B cell (primary cell): ENCODE measurements around the gene SLC37A2. TPM values are rescaled to one million over a fixed set of nuclear protein-coding genes. Genes with fewer than 3 reads are reported as not detected.

Source experiments
- ATAC-seq: fragments of 200-7000 bp; cut with Tn5 transposase; one replicate; pipeline ENCODE4 v1.10.0; 2021; ENCODE audit warnings: low read depth, mild to moderate bottlenecking, moderate number of reproducible peaks, moderate library complexity
- CTCF ChIA-PET: fragments of 350-600 bp; sonication (Branson Sonifier 250); formaldehyde crosslinking; loops from one replicate; lab custom pipeline; 2021; ENCODE audit warnings: antibody characterized with exemption, inconsistent platforms; lab: Charles Lee
- POLR2A ChIA-PET: fragments of 350-600 bp; sonication (Branson Sonifier 250); formaldehyde crosslinking; loops from one replicate; lab custom pipeline; 2021; ENCODE audit warnings: antibody characterized with exemption; lab: Charles Lee
- DNase-seq: peaks from one replicate; pipeline ENCODE4 v3.0.0; 2013
- H2AFZ ChIP-seq: 2 replicates; pipeline ENCODE4 v1.6.1; 2012; ENCODE audit warnings: mild to moderate bottlenecking, low read depth, low read length; ENCODE audit not compliant: insufficient read depth, poor library complexity, severe bottlenecking
- H3K27ac ChIP-seq, 2 donors: 1 replicate in 1 of 2; 2 replicates in 1 of 2; pipeline ENCODE4 v1.5.1; 2012 to 2013; ENCODE audit warnings: low read length in 2 of 2, mild to moderate bottlenecking in 2 of 2, moderate library complexity in 1 of 2
- H3K27me3 ChIP-seq, 4 experiments: fragments of 200-600 bp in 1 of 4; sonication (generic) in 1 of 4; replicated peaks in 1 of 4; 1 replicate in 2 of 4; 2 replicates in 2 of 4; pipeline versions ENCODE4 v1.6.1 to v1.7.0; 2013 to 2016; ENCODE audit warnings: low read length in 3 of 4, mild to moderate bottlenecking in 2 of 4, mixed read lengths in 1 of 4, moderate library complexity in 1 of 4; ENCODE audit not compliant: insufficient read depth in 4 of 4, control insufficient read depth in 3 of 4; ENCODE audit errors: control extremely low read depth in 1 of 4
- H3K36me3 ChIP-seq, 2 experiments: replicated peaks in 1 of 2; 1 replicate in 1 of 2; 2 replicates in 1 of 2; pipeline versions ENCODE4 v1.6.1 to v1.7.1; 2013; ENCODE audit warnings: low read length in 1 of 2; ENCODE audit not compliant: insufficient read depth in 2 of 2, control insufficient read depth in 1 of 2; ENCODE audit errors: control extremely low read depth in 1 of 2, extremely low read depth in 1 of 2
- H3K4me1 ChIP-seq, 2 donors: fragments of 200-600 bp in 1 of 2; sonication (generic) in 1 of 2; 1 replicate in 1 of 2; 2 replicates in 1 of 2; pipeline versions ENCODE4 v1.5.1 to v1.6.1; 2013 to 2017; ENCODE audit warnings: low read length in 2 of 2; ENCODE audit not compliant: control insufficient read depth in 2 of 2, insufficient read depth in 2 of 2
- H3K4me2 ChIP-seq: replicated peaks from 2 replicates; pipeline ENCODE3; 2012; ENCODE audit warnings: mild to moderate bottlenecking, low read depth, low read length; ENCODE audit not compliant: poor library complexity, severe bottlenecking
- H3K4me3 ChIP-seq, 5 experiments: fragments of 200-600 bp in 1 of 5; sonication (generic) in 1 of 5; 1 replicate in 3 of 5; 2 replicates in 2 of 5; pipeline versions ENCODE4 v1.5.1 to v1.7.0; 2011 to 2016; ENCODE audit warnings: low read length in 4 of 5, mild to moderate bottlenecking in 4 of 5, low read depth in 2 of 5, control low read depth in 1 of 5, moderate library complexity in 1 of 5; ENCODE audit not compliant: insufficient read depth in 1 of 5; ENCODE audit errors: control extremely low read depth in 1 of 5, extremely low read depth in 1 of 5
- H3K79me2 ChIP-seq: fragments of 200-600 bp; sonication (generic); one replicate; pipeline ENCODE4 v1.6.0; 2016; ENCODE audit warnings: low read length; ENCODE audit not compliant: control insufficient read depth, insufficient read depth
- H3K9ac ChIP-seq: fragments of 200-600 bp; sonication (generic); 2 replicates; pipeline ENCODE4 v1.6.1; 2017; ENCODE audit warnings: mild to moderate bottlenecking, low read length, moderate library complexity
- H3K9me3 ChIP-seq, 3 donors: one replicate each; pipeline versions ENCODE4 v1.6.1 to v1.7.1; 2013; ENCODE audit warnings: low read length in 2 of 3; ENCODE audit not compliant: control insufficient read depth in 2 of 3, insufficient read depth in 1 of 3; ENCODE audit errors: control extremely low read depth in 1 of 3
- H4K20me1 ChIP-seq: 2 replicates; pipeline ENCODE4 v1.6.0; 2012; ENCODE audit warnings: mild to moderate bottlenecking, low read length; ENCODE audit not compliant: insufficient read depth, control insufficient read depth, poor library complexity, severe bottlenecking
- H3K27ac Mint-ChIP-seq: one replicate; pipeline ENCODE4 v1.8.0; 2021; ENCODE audit warnings: mixed read lengths
- H3K27me3 Mint-ChIP-seq: one replicate; pipeline ENCODE4 v1.8.0; 2021; ENCODE audit warnings: mixed read lengths
- H3K4me1 Mint-ChIP-seq: one replicate; pipeline ENCODE4 v1.8.0; 2021; ENCODE audit warnings: mixed read lengths
- H3K4me3 Mint-ChIP-seq: one replicate; pipeline ENCODE4 v1.8.0; 2021; ENCODE audit warnings: mixed read lengths
- H3K9me3 Mint-ChIP-seq: one replicate; pipeline ENCODE4 v1.8.0; 2022; ENCODE audit warnings: mixed read lengths; ENCODE audit not compliant: insufficient read depth
- EZH2 ChIP-seq: IDR thresholded peaks from 2 replicates; pipeline ENCODE4 v1.6.1; 2012; ENCODE audit warnings: borderline replicate concordance, low read depth, mild to moderate bottlenecking, moderate library complexity, low read length; ENCODE audit not compliant: insufficient read depth, poor library complexity, severe bottlenecking
- WGBS: methylation state at CpG from one replicate; pipeline ENCODE4 v1.1.5; 2013; ENCODE audit warnings: missing lambda C conversion rate; ENCODE audit not compliant: insufficient coverage; 5-methylcytosine and 5-hydroxymethylcytosine counted together
- intact Hi-C: fragments of 100-400 bp; cut with micrococcal nuclease; formaldehyde crosslinking; loops from one replicate; pipeline ENCODE4 v1.10.0; 2022
- polyA plus RNA-seq: library from polyadenylated mRNA; depleted of rRNA; stranded (reverse); fragments of >200 nt; gene quantifications from 2 replicates; pipeline ENCODE4 v1.2.3, GENCODE V29; 2012
- total RNA-seq, 2 donors: library from RNA; stranded (reverse); fragments of 120-200 nt in 1 of 2; gene quantifications; 1 replicate in 1 of 2; 2 replicates in 1 of 2; pipeline versions ENCODE4 v1.2.3 to v1.2.4, GENCODE V29; 2013 to 2022
- TF ChIP-seq, protein P1 (sequence below): fragments of 200-600 bp; IDR thresholded peaks from one replicate; pipeline ENCODE4 v1.8.0; 2022; ENCODE audit warnings: antibody characterized with exemption, mild to moderate bottlenecking

The SLC37A2 gene
- total and polyA plus RNA-seq, 2 donors (not counting 1 experiment from before 2014, with no cell fraction given) = 7.6 to 27.0 TPM

DNA sequence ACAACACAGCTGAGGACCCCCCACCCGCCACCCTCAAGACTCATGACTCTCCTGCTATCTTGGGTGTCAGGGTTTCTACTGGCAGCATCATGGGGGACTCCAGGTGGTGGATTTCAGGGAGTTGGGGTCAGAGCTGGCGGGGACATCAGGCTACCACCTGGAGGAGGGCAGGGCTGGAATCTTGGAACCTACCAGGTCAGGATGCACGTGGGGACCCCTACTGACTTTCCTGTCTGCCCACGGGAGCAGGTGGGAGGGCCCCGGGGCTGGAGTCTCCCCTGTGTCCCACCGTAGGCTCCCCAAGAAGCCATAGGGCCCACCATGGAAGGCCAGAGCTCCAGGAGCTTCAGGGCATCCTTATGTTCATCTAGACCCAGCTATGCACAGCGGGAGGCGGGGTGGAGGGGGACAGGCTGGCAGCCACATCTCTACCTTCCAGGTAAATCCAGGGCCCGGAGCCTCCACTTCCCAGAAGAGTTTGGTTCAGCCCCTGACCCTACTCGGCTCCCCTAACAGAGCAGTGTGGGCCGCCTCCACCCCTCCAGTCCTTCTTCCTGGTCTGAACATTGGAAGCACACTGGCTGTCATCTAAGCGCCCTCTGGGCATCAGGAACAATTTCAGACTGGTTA is 10.0 kb downstream of the SLC37A2 start:
- peak overlapping the region; percentile 92 for H3K27ac Mint-ChIP-seq
- Histone ChIP-seq H3K4me1 (peaks cover 47 to 59% of the 10 kb centered on the region in 2 donors), H3K9ac (peak overlapping the region; percentile 22), H2AFZ (peak overlapping the region; percentile 16), H3K36me3 (no peaks in the 10 kb centered on the region), H3K79me2 (no peaks in the 10 kb centered on the region), H3K27ac (peak overlapping the region; percentile 75 to 79), H3K9me3 (peaks cover 0 to 16% (median 0%) of the 10 kb centered on the region in 3 donors), H3K4me2 (peak overlapping the region; percentile 61), H3K27me3 (no peaks in the 10 kb centered on the region), H4K20me1 (no peaks in the 10 kb centered on the region), H3K4me3 (peak overlapping the region in 1 of 5 experiments; percentile 33)
- POLR2A ChIA-PET = interaction anchor here (0.5 to 2.4 kb wide), 5 partner anchors 10 to 152 kb away, joined by 3 to 12 read pairs (median 4); partner anchors contain the start of genes SLC37A2 and TMEM218
- H3K27me3 Mint-ChIP-seq = no peaks in the 10 kb centered on the region
- DNase-seq (no peak), ATAC-seq (no peak)
- H3K9me3 Mint-ChIP-seq = no peaks in the 10 kb centered on the region
- CTCF ChIA-PET = interaction anchor here (0.7 to 2.0 kb wide), 15 partner anchors 9 to 119 kb away, joined by 3 to 9 read pairs (median 3); partner anchors contain the start of genes CCDC15, SLC37A2 and TMEM218
- H3K4me1 Mint-ChIP-seq = peaks cover 58% of the 10 kb centered on the region
- intact Hi-C loops = loop anchor here (1.0 to 10.0 kb wide), 2 partner anchors 10 to 492 kb away; partner anchors contain the start of genes EI24 and SLC37A2
- 95% methylated on average over 10 of the region's 12 CpGs for WGBS
- peak overlapping the region; percentile 77 for H3K4me3 Mint-ChIP-seq
- TF ChIP-seq, protein P1, sequence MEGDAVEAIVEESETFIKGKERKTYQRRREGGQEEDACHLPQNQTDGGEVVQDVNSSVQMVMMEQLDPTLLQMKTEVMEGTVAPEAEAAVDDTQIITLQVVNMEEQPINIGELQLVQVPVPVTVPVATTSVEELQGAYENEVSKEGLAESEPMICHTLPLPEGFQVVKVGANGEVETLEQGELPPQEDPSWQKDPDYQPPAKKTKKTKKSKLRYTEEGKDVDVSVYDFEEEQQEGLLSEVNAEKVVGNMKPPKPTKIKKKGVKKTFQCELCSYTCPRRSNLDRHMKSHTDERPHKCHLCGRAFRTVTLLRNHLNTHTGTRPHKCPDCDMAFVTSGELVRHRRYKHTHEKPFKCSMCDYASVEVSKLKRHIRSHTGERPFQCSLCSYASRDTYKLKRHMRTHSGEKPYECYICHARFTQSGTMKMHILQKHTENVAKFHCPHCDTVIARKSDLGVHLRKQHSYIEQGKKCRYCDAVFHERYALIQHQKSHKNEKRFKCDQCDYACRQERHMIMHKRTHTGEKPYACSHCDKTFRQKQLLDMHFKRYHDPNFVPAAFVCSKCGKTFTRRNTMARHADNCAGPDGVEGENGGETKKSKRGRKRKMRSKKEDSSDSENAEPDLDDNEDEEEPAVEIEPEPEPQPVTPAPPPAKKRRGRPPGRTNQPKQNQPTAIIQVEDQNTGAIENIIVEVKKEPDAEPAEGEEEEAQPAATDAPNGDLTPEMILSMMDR = no peak
- no peak for TF ChIP-seq EZH2
